HFF-Myc (cell line): ENCODE measurements around the gene PADI3.

Experiments used
- DNase-seq: peaks from one replicate; pipeline ENCODE4 v3.0.0-alpha.2; 2011; ENCODE audit warnings: low read depth; ENCODE audit errors: extremely low read depth
- H3K4me3 ChIP-seq: replicated peaks from 2 replicates; pipeline ENCODE4 v1.5.1; 2011; ENCODE audit warnings: low read depth, mild to moderate bottlenecking, control low read depth, low read length
- TF ChIP-seq, protein P1 (sequence below): IDR thresholded peaks from 2 replicates; pipeline ENCODE4 v1.5.1; 2012; ENCODE audit warnings: mild to moderate bottlenecking, low read depth, low read length, control low read depth; ENCODE audit errors: missing control alignments

Gene PADI3

DNA sequence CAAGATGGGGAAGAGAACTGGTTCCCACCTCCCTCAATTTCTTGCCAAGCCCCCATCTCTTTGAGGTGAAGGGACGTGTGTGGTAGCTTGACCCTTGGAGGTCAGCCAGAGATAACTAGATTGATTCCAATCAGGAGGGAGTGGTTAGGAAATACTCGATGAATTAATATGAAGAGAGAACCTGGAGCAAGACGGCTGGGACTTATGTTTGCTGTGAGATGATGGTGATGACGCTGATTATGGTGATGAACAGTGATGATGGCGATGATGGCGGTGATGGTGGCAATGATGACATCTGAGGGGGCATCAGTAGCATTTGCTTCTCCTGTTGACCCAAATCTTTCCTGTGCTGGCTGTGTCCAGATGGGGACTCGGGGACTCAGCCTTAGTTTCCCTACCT lies 43.2 kb upstream of the PADI3 start:
- TF ChIP-seq, protein P1, sequence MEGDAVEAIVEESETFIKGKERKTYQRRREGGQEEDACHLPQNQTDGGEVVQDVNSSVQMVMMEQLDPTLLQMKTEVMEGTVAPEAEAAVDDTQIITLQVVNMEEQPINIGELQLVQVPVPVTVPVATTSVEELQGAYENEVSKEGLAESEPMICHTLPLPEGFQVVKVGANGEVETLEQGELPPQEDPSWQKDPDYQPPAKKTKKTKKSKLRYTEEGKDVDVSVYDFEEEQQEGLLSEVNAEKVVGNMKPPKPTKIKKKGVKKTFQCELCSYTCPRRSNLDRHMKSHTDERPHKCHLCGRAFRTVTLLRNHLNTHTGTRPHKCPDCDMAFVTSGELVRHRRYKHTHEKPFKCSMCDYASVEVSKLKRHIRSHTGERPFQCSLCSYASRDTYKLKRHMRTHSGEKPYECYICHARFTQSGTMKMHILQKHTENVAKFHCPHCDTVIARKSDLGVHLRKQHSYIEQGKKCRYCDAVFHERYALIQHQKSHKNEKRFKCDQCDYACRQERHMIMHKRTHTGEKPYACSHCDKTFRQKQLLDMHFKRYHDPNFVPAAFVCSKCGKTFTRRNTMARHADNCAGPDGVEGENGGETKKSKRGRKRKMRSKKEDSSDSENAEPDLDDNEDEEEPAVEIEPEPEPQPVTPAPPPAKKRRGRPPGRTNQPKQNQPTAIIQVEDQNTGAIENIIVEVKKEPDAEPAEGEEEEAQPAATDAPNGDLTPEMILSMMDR: no peak
- no peak for DNase-seq
- no peak overlapping the region for H3K4me3 ChIP-seq

DNA sequence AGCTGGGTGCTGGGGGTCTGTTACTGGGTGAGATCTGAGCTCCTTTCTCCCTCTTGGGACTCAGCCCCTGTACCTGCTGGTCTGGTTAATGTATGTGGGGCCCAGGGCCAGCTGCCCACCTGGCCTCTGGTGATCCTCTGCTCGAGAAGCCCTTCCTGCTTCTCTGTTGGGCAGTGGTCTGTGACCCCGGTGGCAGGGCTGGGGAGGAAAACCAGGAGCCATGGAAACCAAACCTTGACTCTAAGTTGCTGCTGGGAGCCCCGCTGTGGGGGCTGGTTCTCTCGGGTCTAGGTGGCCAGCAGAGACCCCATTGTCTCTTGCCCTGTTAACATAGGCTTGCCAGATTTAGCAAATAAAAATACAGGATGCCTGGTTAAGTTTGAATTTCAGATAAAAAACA lies 42.7 kb upstream of the PADI3 start:
- no peak overlapping the region for H3K4me3 ChIP-seq
- no peak for DNase-seq
- TF ChIP-seq, protein P1: no peak

DNA sequence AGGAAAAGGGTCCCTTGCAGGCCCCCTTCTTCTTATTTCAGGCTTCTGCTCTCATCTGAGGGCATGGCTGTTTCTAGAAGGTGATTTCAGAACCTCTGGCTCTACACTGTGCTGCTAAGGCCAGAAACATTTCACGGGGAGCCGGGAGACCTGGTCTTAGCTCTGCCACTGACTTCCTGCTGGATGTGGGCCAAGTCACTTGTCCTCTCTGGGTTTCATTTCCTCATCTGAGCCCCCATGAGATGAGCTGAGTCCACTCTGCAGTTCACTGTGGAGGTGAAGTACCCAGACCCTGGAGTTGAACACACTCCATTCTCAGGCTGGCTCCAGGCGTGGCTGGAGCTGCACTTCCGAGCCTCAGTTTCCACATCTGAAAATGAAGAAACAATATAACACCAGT lies 41.9 kb upstream of the PADI3 start:
- TF ChIP-seq, protein P1: no peak
- no peak for DNase-seq
- no peak overlapping the region for H3K4me3 ChIP-seq

DNA sequence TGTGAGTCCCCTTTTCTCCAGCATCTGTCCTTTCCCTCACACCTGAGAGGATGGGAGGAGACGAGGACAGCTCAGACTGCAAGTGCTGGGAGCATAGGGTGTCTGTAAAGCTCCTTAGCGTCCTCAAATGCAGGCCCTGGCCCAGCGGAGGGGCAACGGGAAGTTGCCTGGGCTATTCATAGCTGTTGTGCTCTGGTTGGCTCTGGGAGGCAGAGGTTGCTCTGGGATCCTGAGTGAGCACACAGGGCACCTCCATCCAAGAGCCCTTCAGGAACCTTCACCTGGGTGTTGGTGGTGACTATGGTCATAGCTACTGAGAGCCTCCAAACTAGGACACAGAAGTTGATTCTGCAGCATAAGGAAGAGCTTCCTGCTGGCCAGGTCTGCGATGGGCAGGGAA lies 41.4 kb upstream of the PADI3 start:
- TF ChIP-seq, protein P1: no peak
- no peak overlapping the region for H3K4me3 ChIP-seq
- no peak for DNase-seq

DNA sequence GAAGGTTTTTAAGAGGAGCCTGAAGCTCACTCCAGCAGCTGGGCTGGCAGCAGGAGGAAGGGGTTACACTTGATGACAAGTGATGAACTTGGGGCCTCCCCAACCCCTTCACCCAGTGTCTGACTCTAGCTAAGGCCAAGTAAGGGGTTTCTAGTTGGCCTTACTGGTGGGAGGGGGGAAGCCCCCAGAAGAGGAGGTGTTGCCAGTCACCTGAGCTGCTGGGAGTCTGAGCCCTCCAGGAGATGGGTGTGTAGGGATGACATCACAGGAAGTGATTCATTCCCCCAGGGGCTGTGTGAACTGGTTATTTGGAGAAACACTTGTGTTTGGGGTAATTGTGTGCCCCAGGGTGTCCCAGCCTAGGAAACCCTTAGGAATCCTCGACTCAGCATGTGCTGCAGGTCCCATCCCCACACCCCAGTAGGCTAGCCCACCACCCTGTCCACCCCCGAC lies 40.9 kb upstream of the PADI3 start:
- TF ChIP-seq, protein P1: no peak
- H3K4me3 ChIP-seq: no peak overlapping the region
- DNase-seq: peak; percentile 75

DNA sequence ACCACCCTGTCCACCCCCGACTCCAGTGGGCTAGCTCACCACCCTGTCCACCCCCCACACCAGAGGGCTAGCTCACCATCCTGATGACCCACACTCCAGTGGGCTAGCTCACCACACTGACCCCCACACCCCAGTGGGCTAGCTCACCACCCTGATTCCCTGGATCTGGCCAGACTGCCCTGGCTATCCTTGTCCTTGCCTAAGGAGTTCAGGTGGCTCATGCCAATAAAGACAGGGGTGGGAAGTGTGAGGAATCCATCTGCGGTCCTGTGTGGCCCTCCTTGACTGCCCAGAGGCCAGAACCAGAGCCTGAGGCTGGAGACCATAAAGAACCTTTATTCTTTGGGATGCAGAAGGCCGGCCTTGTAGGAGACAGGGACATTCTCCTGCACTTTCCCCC lies 40.4 kb upstream of the PADI3 start:
- no peak for DNase-seq
- no peak overlapping the region for H3K4me3 ChIP-seq
- TF ChIP-seq, protein P1: no peak

DNA sequence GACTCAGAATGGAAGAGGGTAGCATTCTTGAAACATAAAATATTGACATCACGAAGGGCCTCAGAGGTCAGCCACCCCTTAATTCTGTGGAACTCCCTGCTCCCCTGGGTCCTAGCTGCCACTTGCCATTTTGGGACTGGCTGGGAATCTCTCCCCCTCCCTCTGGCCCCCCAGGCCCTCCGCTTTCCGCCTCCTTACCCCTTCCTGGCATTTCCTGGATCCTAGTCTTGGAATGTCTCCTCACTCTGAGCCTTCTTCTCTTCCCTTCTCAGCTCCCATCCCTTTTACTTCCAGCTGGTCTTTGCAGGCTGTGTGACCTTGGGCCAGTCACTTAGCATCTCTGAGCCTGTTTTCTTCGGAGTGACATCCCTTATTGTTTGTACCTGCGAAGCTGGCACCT lies 39.5 kb upstream of the PADI3 start:
- H3K4me3 ChIP-seq: no peak overlapping the region
- no peak for DNase-seq
- TF ChIP-seq, protein P1: no peak
